Right lung (tissue), 5 donors: ENCODE data around the gene ELMO1. TPM values are rescaled to one million over a fixed set of nuclear protein-coding genes. Genes with fewer than 3 reads are reported as not detected.

Experiments
- DNase-seq, 2 donors: peaks; one replicate each; pipeline ENCODE4 v3.0.0-alpha.2; 2013
- polyA plus RNA-seq, 5 donors: library from polyadenylated mRNA; unstranded; fragments of 120-200 nt; gene quantifications; one replicate each; pipeline versions ENCODE4 v1.2.1 to v1.2.3, GENCODE V29; 2013; ENCODE audit warnings: inconsistent platforms in 1 of 5, low replicate concordance in 1 of 5; ENCODE audit not compliant: insufficient read length in 5 of 5, insufficient read depth in 1 of 5

Gene ELMO1
- polyA plus RNA-seq, 5 donors, result 36.7 to 56.0 (median 46.0) TPM

- DNase-seq, result no peak
Observed at GRCh38 chr7:37372750-37373149, 75.9 kb downstream of the ELMO1 start.

- DNase-seq, result no peak
Observed at GRCh38 chr7:37371755-37372154, 76.9 kb downstream of the ELMO1 start.

- no peak for DNase-seq
Observed at GRCh38 chr7:37369906-37370305, 78.8 kb downstream of the ELMO1 start.

GRCh38 chr7:37368540-37368939 lies 80.1 kb downstream of the ELMO1 start:
- DNase-seq, result no peak

- no peak for DNase-seq
Observed at GRCh38 chr7:37367010-37367409, 81.7 kb downstream of the ELMO1 start.

GRCh38 chr7:37366445-37366844 lies 82.2 kb downstream of the ELMO1 start:
- DNase-seq, result no peak

GRCh38 chr7:37365405-37365804 lies 83.3 kb downstream of the ELMO1 start:
- DNase-seq, result no peak

- no peak for DNase-seq
Observed at GRCh38 chr7:37364856-37365255, 83.8 kb downstream of the ELMO1 start.

- DNase-seq, result no peak
Observed at GRCh38 chr7:37363536-37364491, 84.8 kb downstream of the ELMO1 start.

- no peak for DNase-seq
Observed at GRCh38 chr7:37362802-37363201, 85.9 kb downstream of the ELMO1 start.

GRCh38 chr7:37360484-37360883 lies 88.2 kb downstream of the ELMO1 start:
- no peak for DNase-seq

GRCh38 chr7:37359662-37360444 lies 88.8 kb downstream of the ELMO1 start:
- DNase-seq, result no peak

- DNase-seq, result no peak
Observed at GRCh38 chr7:37359180-37359579, 89.5 kb downstream of the ELMO1 start.

- DNase-seq, result no peak
Observed at GRCh38 chr7:37357637-37357996, 91.0 kb downstream of the ELMO1 start.

GRCh38 chr7:37356911-37357636 lies 91.6 kb downstream of the ELMO1 start:
- DNase-seq, result no peak

- peak; percentile 51 to 57 for DNase-seq
Observed at GRCh38 chr7:37354656-37355131, 94.0 kb downstream of the ELMO1 start.

- DNase-seq, result no peak
Observed at GRCh38 chr7:37353949-37354655, 94.6 kb downstream of the ELMO1 start.

GRCh38 chr7:37352974-37353948 lies 95.4 kb downstream of the ELMO1 start:
- no peak for DNase-seq

GRCh38 chr7:37352251-37352880 lies 96.3 kb downstream of the ELMO1 start:
- DNase-seq, result no peak

GRCh38 chr7:37351716-37352115 lies 96.9 kb downstream of the ELMO1 start:
- DNase-seq, result no peak
